NB4 (cell line): ENCODE data around the gene CGNL1.

Experiments
- DNase-seq: peaks from one replicate; pipeline ENCODE4 v3.0.0; 2010; ENCODE audit warnings: low read depth
- H3K4me3 ChIP-seq: one replicate; pipeline ENCODE4 v1.5.1; 2011; ENCODE audit warnings: mild to moderate bottlenecking, low read depth, low read length, moderate library complexity
- CTCF ChIP-seq: IDR thresholded peaks from one replicate; pipeline ENCODE4 v1.5.1; 2012; ENCODE audit warnings: low read depth, low read length
- MAX ChIP-seq: IDR thresholded peaks from 2 replicates; pipeline ENCODE4 v1.6.1; 2011; ENCODE audit warnings: low read depth, low read length
- MYC ChIP-seq: IDR thresholded peaks from 2 replicates; pipeline ENCODE4 v1.6.1; 2011; ENCODE audit warnings: low read depth, low read length
- POLR2A ChIP-seq: IDR thresholded peaks from 2 replicates; pipeline ENCODE4 v1.6.1; 2011; ENCODE audit warnings: mild to moderate bottlenecking; ENCODE audit not compliant: insufficient read length; ENCODE audit errors: extremely low read depth

CGNL1 gene

GRCh38 chr15:57460208-57460816 is 84.0 kb downstream of the CGNL1 start:
- no peak for TF ChIP-seq MYC
- no peak for TF ChIP-seq CTCF
- TF ChIP-seq MAX: no peak
- TF ChIP-seq POLR2A: no peak
- no peak overlapping the region for H3K4me3 ChIP-seq
- DNase-seq: no peak

GRCh38 chr15:57461541-57461940 is 85.2 kb downstream of the CGNL1 start:
- no peak for DNase-seq
- H3K4me3 ChIP-seq: no peak overlapping the region
- TF ChIP-seq CTCF (no peak), MAX (no peak), MYC (no peak), POLR2A (no peak)

GRCh38 chr15:57462381-57462780 is 86.1 kb downstream of the CGNL1 start:
- TF ChIP-seq MAX (no peak), MYC (no peak), POLR2A (no peak), CTCF (no peak)
- H3K4me3 ChIP-seq: no peak overlapping the region
- no peak for DNase-seq

- no peak for TF ChIP-seq POLR2A
- TF ChIP-seq MAX: no peak
- no peak for TF ChIP-seq MYC
- no peak for TF ChIP-seq CTCF
- DNase-seq: no peak
- no peak overlapping the region for H3K4me3 ChIP-seq
These were observed 87.1 kb downstream of the CGNL1 start for GRCh38 chr15:57463360-57463759.

GRCh38 chr15:57464480-57464879 is 88.2 kb downstream of the CGNL1 start:
- no peak for TF ChIP-seq POLR2A
- TF ChIP-seq CTCF: no peak
- no peak overlapping the region for H3K4me3 ChIP-seq
- DNase-seq: no peak

- DNase-seq: no peak
- TF ChIP-seq POLR2A (no peak), CTCF (no peak), MAX (no peak), MYC (no peak)
- H3K4me3 ChIP-seq: no peak overlapping the region
These were observed 92.2 kb downstream of the CGNL1 start for GRCh38 chr15:57468486-57468885.
